Measurements from ENCODE around the gene C1orf53.

- no peak for TF ChIP-seq POLR2A (IDR thresholded peaks at IDR 0.05; ENCODE audit: low read length)
- TF ChIP-seq GATA1 (IDR thresholded peaks at IDR 0.05; ENCODE audit: low read depth, low read length) = no peak
Measured at GRCh38 chr1:197913495-197914276, 11.3 kb downstream of the C1orf53 start.

All from erythroblast (primary cell).